Suprapubic skin (tissue), 4 donors: Measurements from ENCODE around the gene KSR2.

Source experiments
- POLR2A ChIP-seq, 2 donors: fragments of 450-650 bp; IDR thresholded peaks; one replicate each; pipeline ENCODE4 v1.6.1; 2017; ENCODE audit warnings: antibody characterized with exemption in 2 of 2, mild to moderate bottlenecking in 2 of 2, moderate library complexity in 2 of 2
- POLR2AphosphoS5 ChIP-seq, 3 donors: sonication (generic); formaldehyde crosslinking; IDR thresholded peaks; one replicate each; pipeline ENCODE4 v1.6.1; 2017; ENCODE audit warnings: antibody characterized with exemption in 3 of 3
- TF ChIP-seq, protein P1 (sequence below), 2 donors: fragments of 200-600 bp in 1 of 2; fragments of 450-650 bp in 1 of 2; sonication (generic) in 1 of 2; IDR thresholded peaks; one replicate each; pipeline ENCODE4 v1.5.1; 2016 to 2019; ENCODE audit warnings: antibody characterized with exemption in 2 of 2, mild to moderate bottlenecking in 1 of 2, moderate library complexity in 1 of 2

DNA sequence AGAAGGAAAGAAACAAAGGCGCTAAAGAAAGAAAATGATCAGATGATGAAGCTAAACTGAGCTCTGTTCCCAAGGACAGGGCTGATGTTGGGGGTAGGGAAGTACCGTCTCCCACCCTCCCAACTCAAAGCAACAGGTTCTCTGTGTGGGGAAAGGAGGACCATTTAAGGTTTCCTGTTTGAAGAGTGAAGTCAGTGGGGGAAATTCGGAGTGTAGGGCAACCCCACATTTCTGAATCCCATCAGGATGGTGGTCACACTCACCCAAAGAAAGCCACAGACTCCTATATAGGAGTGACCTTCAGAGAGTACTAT, 131.1 kb downstream of the KSR2 start:
- TF ChIP-seq POLR2A (IDR thresholded peaks at IDR 0.05) (no peak), POLR2AphosphoS5 (IDR thresholded peaks at IDR 0.05) (no peak)
- TF ChIP-seq, protein P1, sequence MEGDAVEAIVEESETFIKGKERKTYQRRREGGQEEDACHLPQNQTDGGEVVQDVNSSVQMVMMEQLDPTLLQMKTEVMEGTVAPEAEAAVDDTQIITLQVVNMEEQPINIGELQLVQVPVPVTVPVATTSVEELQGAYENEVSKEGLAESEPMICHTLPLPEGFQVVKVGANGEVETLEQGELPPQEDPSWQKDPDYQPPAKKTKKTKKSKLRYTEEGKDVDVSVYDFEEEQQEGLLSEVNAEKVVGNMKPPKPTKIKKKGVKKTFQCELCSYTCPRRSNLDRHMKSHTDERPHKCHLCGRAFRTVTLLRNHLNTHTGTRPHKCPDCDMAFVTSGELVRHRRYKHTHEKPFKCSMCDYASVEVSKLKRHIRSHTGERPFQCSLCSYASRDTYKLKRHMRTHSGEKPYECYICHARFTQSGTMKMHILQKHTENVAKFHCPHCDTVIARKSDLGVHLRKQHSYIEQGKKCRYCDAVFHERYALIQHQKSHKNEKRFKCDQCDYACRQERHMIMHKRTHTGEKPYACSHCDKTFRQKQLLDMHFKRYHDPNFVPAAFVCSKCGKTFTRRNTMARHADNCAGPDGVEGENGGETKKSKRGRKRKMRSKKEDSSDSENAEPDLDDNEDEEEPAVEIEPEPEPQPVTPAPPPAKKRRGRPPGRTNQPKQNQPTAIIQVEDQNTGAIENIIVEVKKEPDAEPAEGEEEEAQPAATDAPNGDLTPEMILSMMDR (IDR thresholded peaks at IDR 0.05): no peak
